Neural crest cell (in vitro differentiated cells): ENCODE data around the gene RTTN. TPM values are rescaled to one million over a fixed set of nuclear protein-coding genes. Genes with fewer than 3 reads are reported as not detected.

Source experiments
- DNase-seq: peaks from one replicate; pipeline ENCODE4 v3.0.0; 2021; ENCODE audit warnings: low read depth, mixed read lengths, low spot score
- H3K27ac Mint-ChIP-seq: one replicate; pipeline ENCODE4 v1.8.0; 2021; ENCODE audit warnings: mild to moderate bottlenecking, mixed read lengths; ENCODE audit not compliant: unreplicated experiment
- H3K27me3 Mint-ChIP-seq: 2 replicates; pipeline ENCODE4 v1.8.0; 2021; ENCODE audit warnings: low read depth, mild to moderate bottlenecking, mixed read lengths
- H3K36me3 Mint-ChIP-seq: 2 replicates; pipeline ENCODE4 v1.8.0; 2021; ENCODE audit warnings: low read depth, mild to moderate bottlenecking, mixed read lengths
- H3K4me1 Mint-ChIP-seq: 2 replicates; pipeline ENCODE4 v1.8.0; 2021; ENCODE audit warnings: mixed read lengths
- H3K4me3 Mint-ChIP-seq: one replicate; pipeline ENCODE4 v1.8.0; 2021; ENCODE audit warnings: mild to moderate bottlenecking, mixed read lengths
- H3K9me3 Mint-ChIP-seq: 2 replicates; pipeline ENCODE4 v1.8.0; 2021; ENCODE audit warnings: mixed read lengths
- CTCF ChIP-seq: fragments of 200-600 bp; sonication (generic); conservative IDR thresholded peaks from 2 replicates; pipeline ENCODE4 v1.5.0; 2021; ENCODE audit warnings: antibody characterized with exemption, mild to moderate bottlenecking
- total RNA-seq: library from RNA; stranded (reverse); gene quantifications from 2 replicates; pipeline ENCODE4 v1.2.1, GENCODE V29; 2021

The RTTN gene
- total RNA-seq, 1 donor from 2014 or later, result 34.8 TPM

DNA sequence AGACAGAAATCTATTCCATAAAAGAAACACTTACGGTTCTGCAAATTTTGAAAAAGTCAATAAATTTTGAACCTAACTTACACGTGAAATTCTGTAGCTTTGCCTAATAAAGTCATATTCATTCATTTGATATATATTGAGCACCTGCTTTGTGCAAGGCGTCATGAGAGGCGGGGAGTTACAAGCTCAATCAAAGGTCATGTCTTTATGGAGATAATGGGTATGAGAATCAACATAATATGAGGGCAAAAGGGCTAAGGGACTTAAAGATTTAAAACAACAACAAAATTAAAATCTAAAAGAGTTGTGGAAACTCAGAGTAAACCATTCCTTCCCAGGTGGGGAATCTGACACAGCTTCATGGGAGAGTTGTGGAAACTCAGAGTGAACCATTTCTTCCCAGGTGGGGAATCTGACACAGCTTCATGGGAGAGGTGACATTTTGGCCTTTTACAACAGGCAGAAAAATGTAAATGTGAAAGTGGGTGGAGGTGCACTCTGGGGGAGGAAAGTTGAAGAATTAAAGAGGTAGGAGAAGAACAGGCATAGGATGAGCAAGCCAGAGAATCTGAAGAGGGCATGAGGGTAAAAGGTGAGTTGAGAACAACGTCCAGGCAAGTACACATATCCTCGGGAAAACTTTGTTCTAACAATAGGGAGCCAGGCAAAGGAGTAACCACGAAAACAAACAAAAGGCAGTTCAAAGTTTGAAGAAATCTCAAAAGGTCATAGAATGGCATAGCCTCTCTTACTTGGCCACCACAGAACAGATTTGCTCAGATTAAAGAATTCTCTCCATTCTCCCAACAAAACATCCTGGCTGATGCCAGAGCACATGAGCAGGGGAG is 208.3 kb downstream of the RTTN start:
- TF ChIP-seq CTCF, result no peak
- peaks cover 8% of the 10 kb centered on the region for H3K9me3 Mint-ChIP-seq
- H3K27me3 Mint-ChIP-seq, result no peaks in the 10 kb centered on the region
- DNase-seq, result no peak
- H3K36me3 Mint-ChIP-seq, result peaks cover 19% of the 10 kb centered on the region
- peaks cover 4% of the 10 kb centered on the region for H3K4me1 Mint-ChIP-seq
- H3K27ac Mint-ChIP-seq, result peak overlapping the region; percentile 28
- H3K4me3 Mint-ChIP-seq, result no peak overlapping the region

GRCh38 chr18:69996417-69996816 is 209.1 kb downstream of the RTTN start:
- TF ChIP-seq CTCF, result no peak
- no peak for DNase-seq
- no peaks in the 10 kb centered on the region for H3K27me3 Mint-ChIP-seq
- no peak overlapping the region for H3K4me3 Mint-ChIP-seq
- no peak overlapping the region for H3K27ac Mint-ChIP-seq
- H3K9me3 Mint-ChIP-seq, result peaks cover 11% of the 10 kb centered on the region
- H3K4me1 Mint-ChIP-seq, result peaks cover 4% of the 10 kb centered on the region
- peaks cover 23% of the 10 kb centered on the region for H3K36me3 Mint-ChIP-seq

GRCh38 chr18:69995774-69996173 is 209.7 kb downstream of the RTTN start:
- peaks cover 4% of the 10 kb centered on the region for H3K4me1 Mint-ChIP-seq
- no peak overlapping the region for H3K27ac Mint-ChIP-seq
- H3K4me3 Mint-ChIP-seq, result no peak overlapping the region
- no peak for TF ChIP-seq CTCF
- no peak for DNase-seq
- H3K27me3 Mint-ChIP-seq, result no peaks in the 10 kb centered on the region
- H3K36me3 Mint-ChIP-seq, result peaks cover 26% of the 10 kb centered on the region
- peaks cover 14% of the 10 kb centered on the region for H3K9me3 Mint-ChIP-seq

- DNase-seq, result no peak
- Mint-ChIP-seq H3K4me1 (peaks cover 4% of the 10 kb centered on the region), H3K4me3 (no peak overlapping the region), H3K36me3 (peaks cover 39% of the 10 kb centered on the region), H3K27me3 (no peaks in the 10 kb centered on the region), H3K9me3 (peaks cover 24% of the 10 kb centered on the region), H3K27ac (no peak overlapping the region)
- no peak for TF ChIP-seq CTCF
These were observed 212.7 kb downstream of the RTTN start for GRCh38 chr18:69992776-69993175.

DNA sequence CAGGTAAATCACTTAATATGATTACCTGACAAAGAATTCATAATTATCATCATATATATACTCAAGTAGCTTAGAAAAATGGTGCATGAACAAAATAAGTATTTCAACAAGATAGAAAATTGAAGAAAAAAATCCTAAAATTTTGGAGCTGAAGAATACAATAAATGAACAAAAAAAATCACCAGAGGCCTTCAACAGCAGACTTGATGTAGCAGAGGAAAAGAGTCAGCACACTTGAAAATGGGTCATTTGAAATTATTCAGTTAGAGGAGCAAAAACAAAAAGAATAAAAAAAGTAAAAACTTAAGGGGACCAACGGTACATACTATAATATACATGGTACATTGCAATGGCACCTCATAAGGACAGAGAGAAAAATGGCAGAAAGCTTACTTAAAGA is 217.6 kb downstream of the RTTN start:
- H3K4me3 Mint-ChIP-seq, result no peak overlapping the region
- no peak overlapping the region for H3K27ac Mint-ChIP-seq
- no peak for TF ChIP-seq CTCF
- peaks cover under 1% of the 10 kb centered on the region for H3K4me1 Mint-ChIP-seq
- peaks cover 38% of the 10 kb centered on the region for H3K36me3 Mint-ChIP-seq
- no peaks in the 10 kb centered on the region for H3K27me3 Mint-ChIP-seq
- no peak for DNase-seq
- peaks cover 22% of the 10 kb centered on the region for H3K9me3 Mint-ChIP-seq
